ENCODE results near the gene MEGF11.

DNA sequence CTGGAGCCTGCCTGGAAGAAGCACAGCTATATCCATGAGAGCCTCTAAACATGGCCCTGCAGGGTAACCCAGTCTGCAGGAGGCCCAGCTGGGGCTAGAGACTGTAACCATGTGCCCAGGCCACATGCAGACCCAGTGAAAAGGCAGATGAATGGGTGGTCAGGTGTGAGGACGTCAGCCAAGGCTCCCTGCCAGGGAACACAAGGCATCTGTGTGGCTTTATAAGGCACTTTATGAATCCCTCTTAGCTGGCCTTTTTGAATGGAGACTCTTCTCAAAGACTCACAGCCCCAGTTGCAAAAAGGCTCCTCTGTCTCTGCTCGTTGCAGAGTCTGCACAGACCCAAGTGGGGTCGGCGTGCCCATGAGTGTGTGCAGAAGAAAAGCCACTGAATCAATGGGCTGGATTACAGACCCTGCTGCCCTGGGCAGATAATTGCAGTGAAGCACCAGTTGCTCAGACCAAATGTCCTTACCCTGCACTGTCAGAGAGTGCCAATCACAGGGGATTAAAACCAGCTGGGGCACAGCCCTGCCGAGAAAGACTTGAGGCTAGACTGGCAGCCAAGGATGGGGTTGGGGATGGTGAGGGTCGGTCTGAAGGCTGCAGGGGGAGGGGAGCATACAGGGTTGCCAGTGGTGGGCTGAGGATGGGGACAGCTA lies 230.1 kb downstream of the MEGF11 start:
- TF ChIP-seq, protein P1, sequence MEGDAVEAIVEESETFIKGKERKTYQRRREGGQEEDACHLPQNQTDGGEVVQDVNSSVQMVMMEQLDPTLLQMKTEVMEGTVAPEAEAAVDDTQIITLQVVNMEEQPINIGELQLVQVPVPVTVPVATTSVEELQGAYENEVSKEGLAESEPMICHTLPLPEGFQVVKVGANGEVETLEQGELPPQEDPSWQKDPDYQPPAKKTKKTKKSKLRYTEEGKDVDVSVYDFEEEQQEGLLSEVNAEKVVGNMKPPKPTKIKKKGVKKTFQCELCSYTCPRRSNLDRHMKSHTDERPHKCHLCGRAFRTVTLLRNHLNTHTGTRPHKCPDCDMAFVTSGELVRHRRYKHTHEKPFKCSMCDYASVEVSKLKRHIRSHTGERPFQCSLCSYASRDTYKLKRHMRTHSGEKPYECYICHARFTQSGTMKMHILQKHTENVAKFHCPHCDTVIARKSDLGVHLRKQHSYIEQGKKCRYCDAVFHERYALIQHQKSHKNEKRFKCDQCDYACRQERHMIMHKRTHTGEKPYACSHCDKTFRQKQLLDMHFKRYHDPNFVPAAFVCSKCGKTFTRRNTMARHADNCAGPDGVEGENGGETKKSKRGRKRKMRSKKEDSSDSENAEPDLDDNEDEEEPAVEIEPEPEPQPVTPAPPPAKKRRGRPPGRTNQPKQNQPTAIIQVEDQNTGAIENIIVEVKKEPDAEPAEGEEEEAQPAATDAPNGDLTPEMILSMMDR (conservative IDR thresholded peaks at IDR 0.05; ENCODE audit: low read depth, low read length): no peak
- TF ChIP-seq EZH2 (IDR thresholded peaks at IDR 0.05; ENCODE audit: low read length, unreplicated experiment) (no peak), EZH2phosphoT487 (IDR thresholded peaks at IDR 0.05; ENCODE audit: borderline replicate concordance, low read length) (no peak)
